GM19395 (cell line): ENCODE results near the gene SPDYA.

Experiments
- ATAC-seq: cut with Tn5 transposase; IDR thresholded peaks from one replicate; pipeline ENCODE4 v1.9.1; 2021; ENCODE audit warnings: mild to moderate bottlenecking, moderate library complexity; ENCODE audit not compliant: unreplicated experiment

SPDYA gene

GRCh38 chr2:28824207-28824606, 13.6 kb downstream of the SPDYA start:
- no peak for ATAC-seq

GRCh38 chr2:28824870-28825269, 14.2 kb downstream of the SPDYA start:
- ATAC-seq = no peak

- no peak for ATAC-seq
Measured at GRCh38 chr2:28828382-28828781, 17.7 kb downstream of the SPDYA start.

- ATAC-seq = no peak
Measured at GRCh38 chr2:28833740-28834470, 23.3 kb downstream of the SPDYA start.

GRCh38 chr2:28835781-28836180, 25.1 kb downstream of the SPDYA start:
- no peak for ATAC-seq

GRCh38 chr2:28838971-28839370, 28.3 kb downstream of the SPDYA start:
- no peak for ATAC-seq

- ATAC-seq = no peak
Measured at GRCh38 chr2:28842042-28842441, 31.4 kb downstream of the SPDYA start.

- no peak for ATAC-seq
Measured at GRCh38 chr2:28855193-28855592, 44.6 kb downstream of the SPDYA start.

- ATAC-seq = no peak
Measured at GRCh38 chr2:28855977-28856376, 45.3 kb downstream of the SPDYA start.

GRCh38 chr2:28868611-28869010, 58.0 kb downstream of the SPDYA start:
- ATAC-seq = no peak

- ATAC-seq = peak; percentile 25
Measured at GRCh38 chr2:28869494-28870145, 59.0 kb downstream of the SPDYA start.

- peak; percentile 94 for ATAC-seq
Measured at GRCh38 chr2:28870146-28870891, 59.7 kb downstream of the SPDYA start, which contains the start of gene TRMT61B. TRMT61B (minus strand) TSS chr2:28870309; CDS start chr2:28870277, 32 bp downstream.

- no peak for ATAC-seq
Measured at GRCh38 chr2:28871620-28872019, 61.0 kb downstream of the SPDYA start.

GRCh38 chr2:28880193-28880592, 69.6 kb downstream of the SPDYA start:
- no peak for ATAC-seq

GRCh38 chr2:28893488-28893887, 82.9 kb downstream of the SPDYA start:
- no peak for ATAC-seq

- ATAC-seq = peak; percentile 86
Measured at GRCh38 chr2:28894470-28895188, 84.0 kb downstream of the SPDYA start, which contains the start of gene WDR43. WDR43 (plus strand) TSS chr2:28894667; CDS start chr2:28894699, 32 bp downstream.

GRCh38 chr2:28895189-28895893, 84.7 kb downstream of the SPDYA start:
- peak; percentile 35 for ATAC-seq

- ATAC-seq = no peak
Measured at GRCh38 chr2:28896906-28897305, 86.3 kb downstream of the SPDYA start.

- no peak for ATAC-seq
Measured at GRCh38 chr2:28898048-28898447, 87.4 kb downstream of the SPDYA start.
